Stimulated activated CD8-positive, alpha-beta memory T cell treated with anti-CD3 and anti-CD28 coated beads, Interleukin-4, amount 100 ng/mL, for 24 hours (primary cell): ENCODE results near the gene ANKRD23.
"Not testable (repeated sequence)": the region's sequence is repeated elsewhere in the genome, so short reads cannot be mapped to it uniquely, and the experiment has no call there.

Experiments
- DNase-seq: peaks from one replicate; pipeline ENCODE4 v3.0.0-alpha.2; 2020; ENCODE audit warnings: low read depth

The ANKRD23 gene

GRCh38 chr2:96843538-96844268 is at the start of gene ANKRD23:
Gene ANKRD23, minus strand, starts transcription at chr2:96844021. Its CDS starts 29 bp downstream, at chr2:96843992.
- no peak for DNase-seq

- DNase-seq, result no peak
Observed at GRCh38 chr2:96891591-96892333, 47.9 kb upstream of the ANKRD23 start.

- DNase-seq, result no peak
Observed at GRCh38 chr2:96890726-96891385, 47.0 kb upstream of the ANKRD23 start.

- no peak for DNase-seq
Observed at GRCh38 chr2:96890252-96890651, 46.4 kb upstream of the ANKRD23 start.

- DNase-seq, result not testable (repeated sequence)
Observed at GRCh38 chr2:96889502-96889901, 45.7 kb upstream of the ANKRD23 start.

- DNase-seq, result no peak
Observed at GRCh38 chr2:96888072-96889011, 44.5 kb upstream of the ANKRD23 start.

GRCh38 chr2:96887493-96888012 is 43.7 kb upstream of the ANKRD23 start:
- no peak for DNase-seq

- DNase-seq, result no peak
Observed at GRCh38 chr2:96885432-96886347, 41.9 kb upstream of the ANKRD23 start.

- no peak for DNase-seq
Observed at GRCh38 chr2:96884299-96885094, 40.7 kb upstream of the ANKRD23 start.

- DNase-seq, result no peak
Observed at GRCh38 chr2:96883306-96883705, 39.5 kb upstream of the ANKRD23 start.

GRCh38 chr2:96882906-96883305 is 39.1 kb upstream of the ANKRD23 start:
- no peak for DNase-seq

- DNase-seq, result no peak
Observed at GRCh38 chr2:96882230-96882629, 38.4 kb upstream of the ANKRD23 start.

GRCh38 chr2:96881349-96882195 is 37.8 kb upstream of the ANKRD23 start:
- DNase-seq, result no peak

GRCh38 chr2:96880891-96881273 is 37.1 kb upstream of the ANKRD23 start:
- no peak for DNase-seq

- no peak for DNase-seq
Observed at GRCh38 chr2:96879545-96880040, 35.8 kb upstream of the ANKRD23 start.

- DNase-seq, result no peak
Observed at GRCh38 chr2:96878796-96879544, 35.1 kb upstream of the ANKRD23 start.

GRCh38 chr2:96878171-96878570 is 34.4 kb upstream of the ANKRD23 start:
- no peak for DNase-seq

GRCh38 chr2:96877631-96878092 is 33.8 kb upstream of the ANKRD23 start:
- DNase-seq, result no peak
